ENCODE results near the gene MAPKAP1. TPM values are rescaled to one million over a fixed set of nuclear protein-coding genes. Genes with fewer than 3 reads are reported as not detected.

MAPKAP1 gene
- total and polyA plus RNA-seq, 2 experiments from 2014 or later = 68.5 to 74.5 TPM

GRCh38 chr9:125660557-125660956 lies 46.5 kb downstream of the MAPKAP1 start:
- Histone ChIP-seq H3K79me2 (ENCODE audit: insufficient read depth) (peaks cover 69% of the 10 kb centered on the region), H3K9me3 (ENCODE audit: low read depth) (no peaks in the 10 kb centered on the region), H4K20me1 (ENCODE audit: insufficient read depth) (no peaks in the 10 kb centered on the region), H3K4me2 (ENCODE audit: unreplicated experiment) (peak overlapping the region; percentile 47), H3K36me3 (ENCODE audit: low read depth) (no peaks in the 10 kb centered on the region), H3K9me2 (ENCODE audit: insufficient read depth) (no peaks in the 10 kb centered on the region), H2AFZ (no peak overlapping the region), H3K9ac (peak overlapping the region; percentile 51; the same call in 1 of the 2 replicates), H3F3A (ENCODE audit: insufficient read depth) (peaks cover 44% of the 10 kb centered on the region), H3K4me1 (ENCODE audit: insufficient read depth) (peaks cover 36% of the 10 kb centered on the region), H3K27me3 (replicated peaks; ENCODE audit: insufficient read depth) (no peaks in the 10 kb centered on the region), H3K27ac (peak overlapping the region; percentile 81), H3K4me3 (no peak overlapping the region)
- no peak for TF ChIP-seq EZH2 (IDR thresholded peaks at IDR 0.05; ENCODE audit: insufficient read depth, poor library complexity, severe bottlenecking)
- TF ChIP-seq EZH2phosphoT487 (IDR thresholded peaks at IDR 0.05; ENCODE audit: insufficient read depth, low read depth) = no peak
- in situ Hi-C loops (cut with MboI) = no loop called here
- WGBS, 2 experiments (ENCODE audit: low coverage in 1 of 2, low lambda C conversion rate in 2 of 2, missing lambda C conversion rate in 2 of 2) = 92 to 97% methylated on average over 6 of the region's 6 CpGs
- no peak for DNase-seq

- Histone ChIP-seq H3K4me3 (peak overlapping the region; percentile 9; the same call in 1 of the 2 replicates), H3K9me3 (ENCODE audit: low read depth) (no peaks in the 10 kb centered on the region), H3K4me1 (ENCODE audit: insufficient read depth) (peaks cover 42% of the 10 kb centered on the region), H3K36me3 (ENCODE audit: low read depth) (no peaks in the 10 kb centered on the region), H4K20me1 (ENCODE audit: insufficient read depth) (no peaks in the 10 kb centered on the region), H2AFZ (no peak overlapping the region), H3K27me3 (replicated peaks; ENCODE audit: insufficient read depth) (no peaks in the 10 kb centered on the region), H3K9ac (peak overlapping the region; percentile 51), H3F3A (ENCODE audit: insufficient read depth) (peaks cover 48% of the 10 kb centered on the region), H3K9me2 (ENCODE audit: insufficient read depth) (no peaks in the 10 kb centered on the region), H3K79me2 (ENCODE audit: insufficient read depth) (peaks cover 69% of the 10 kb centered on the region), H3K4me2 (ENCODE audit: unreplicated experiment) (peak overlapping the region; percentile 47), H3K27ac (peak overlapping the region; percentile 81)
- TF ChIP-seq EZH2 (IDR thresholded peaks at IDR 0.05; ENCODE audit: insufficient read depth, poor library complexity, severe bottlenecking) = no peak
- TF ChIP-seq EZH2phosphoT487 (IDR thresholded peaks at IDR 0.05; ENCODE audit: insufficient read depth, low read depth) = no peak
- DNase-seq = peak; percentile 93
- 3 to 9% methylated on average over 4 of the region's 4 CpGs for WGBS, 2 experiments (ENCODE audit: low coverage in 1 of 2, low lambda C conversion rate in 2 of 2, missing lambda C conversion rate in 2 of 2)
- in situ Hi-C loops (cut with MboI) = no loop called here
Observed at GRCh38 chr9:125659954-125660353, 47.1 kb downstream of the MAPKAP1 start.

- Histone ChIP-seq H3K4me2 (ENCODE audit: unreplicated experiment) (peak overlapping the region; percentile 47), H3F3A (ENCODE audit: insufficient read depth) (peaks cover 48% of the 10 kb centered on the region), H3K9me3 (ENCODE audit: low read depth) (no peaks in the 10 kb centered on the region), H3K4me3 (peak overlapping the region; percentile 9; the same call in 1 of the 2 replicates), H3K9me2 (ENCODE audit: insufficient read depth) (no peaks in the 10 kb centered on the region), H3K4me1 (ENCODE audit: insufficient read depth) (peaks cover 48% of the 10 kb centered on the region), H3K27me3 (replicated peaks; ENCODE audit: insufficient read depth) (no peaks in the 10 kb centered on the region), H3K27ac (peak overlapping the region; percentile 81), H2AFZ (no peak overlapping the region), H3K79me2 (ENCODE audit: insufficient read depth) (peaks cover 71% of the 10 kb centered on the region), H3K36me3 (ENCODE audit: low read depth) (no peaks in the 10 kb centered on the region), H4K20me1 (ENCODE audit: insufficient read depth) (no peaks in the 10 kb centered on the region), H3K9ac (peak overlapping the region; percentile 51)
- no peak for TF ChIP-seq EZH2phosphoT487 (IDR thresholded peaks at IDR 0.05; ENCODE audit: insufficient read depth, low read depth)
- TF ChIP-seq EZH2 (IDR thresholded peaks at IDR 0.05; ENCODE audit: insufficient read depth, poor library complexity, severe bottlenecking) = no peak
- peak; percentile 62 for DNase-seq
- in situ Hi-C loops (cut with MboI) = no loop called here
- 72 to 74% methylated on average over 2 of the region's 2 CpGs for WGBS, 2 experiments (ENCODE audit: low coverage in 1 of 2, low lambda C conversion rate in 2 of 2, missing lambda C conversion rate in 2 of 2)
Observed at GRCh38 chr9:125659201-125659840, 47.7 kb downstream of the MAPKAP1 start.

- DNase-seq = no peak
- Histone ChIP-seq H3K9me2 (ENCODE audit: insufficient read depth) (no peaks in the 10 kb centered on the region), H2AFZ (no peak overlapping the region), H3K4me1 (ENCODE audit: insufficient read depth) (peaks cover 43% of the 10 kb centered on the region), H3K79me2 (ENCODE audit: insufficient read depth) (peaks cover 90% of the 10 kb centered on the region), H4K20me1 (ENCODE audit: insufficient read depth) (no peaks in the 10 kb centered on the region), H3K4me2 (ENCODE audit: unreplicated experiment) (no peak overlapping the region), H3F3A (ENCODE audit: insufficient read depth) (peaks cover 43% of the 10 kb centered on the region), H3K27me3 (replicated peaks; ENCODE audit: insufficient read depth) (no peaks in the 10 kb centered on the region), H3K27ac (no peak overlapping the region), H3K36me3 (ENCODE audit: low read depth) (no peaks in the 10 kb centered on the region), H3K9me3 (ENCODE audit: low read depth) (no peaks in the 10 kb centered on the region), H3K9ac (no peak overlapping the region), H3K4me3 (no peak overlapping the region)
- TF ChIP-seq EZH2 (IDR thresholded peaks at IDR 0.05; ENCODE audit: insufficient read depth, poor library complexity, severe bottlenecking) (no peak), EZH2phosphoT487 (IDR thresholded peaks at IDR 0.05; ENCODE audit: insufficient read depth, low read depth) (no peak)
- in situ Hi-C loops (cut with MboI) = no loop called here
- 99 to 100% methylated on average over 3 of the region's 3 CpGs for WGBS, 2 experiments (ENCODE audit: low coverage in 1 of 2, low lambda C conversion rate in 2 of 2, missing lambda C conversion rate in 2 of 2)
Observed at GRCh38 chr9:125656560-125656959, 50.4 kb downstream of the MAPKAP1 start.

Data from GM23248 (cell line).